GM19193 (cell line): ENCODE measurements around the gene IFI27L1.

Experiments
- POLR2A ChIP-seq: IDR thresholded peaks from 4 replicates; pipeline ENCODE4 v1.6.1; 2011; ENCODE audit not compliant: insufficient read depth, insufficient read length; ENCODE audit errors: extremely low read depth

The IFI27L1 gene

DNA sequence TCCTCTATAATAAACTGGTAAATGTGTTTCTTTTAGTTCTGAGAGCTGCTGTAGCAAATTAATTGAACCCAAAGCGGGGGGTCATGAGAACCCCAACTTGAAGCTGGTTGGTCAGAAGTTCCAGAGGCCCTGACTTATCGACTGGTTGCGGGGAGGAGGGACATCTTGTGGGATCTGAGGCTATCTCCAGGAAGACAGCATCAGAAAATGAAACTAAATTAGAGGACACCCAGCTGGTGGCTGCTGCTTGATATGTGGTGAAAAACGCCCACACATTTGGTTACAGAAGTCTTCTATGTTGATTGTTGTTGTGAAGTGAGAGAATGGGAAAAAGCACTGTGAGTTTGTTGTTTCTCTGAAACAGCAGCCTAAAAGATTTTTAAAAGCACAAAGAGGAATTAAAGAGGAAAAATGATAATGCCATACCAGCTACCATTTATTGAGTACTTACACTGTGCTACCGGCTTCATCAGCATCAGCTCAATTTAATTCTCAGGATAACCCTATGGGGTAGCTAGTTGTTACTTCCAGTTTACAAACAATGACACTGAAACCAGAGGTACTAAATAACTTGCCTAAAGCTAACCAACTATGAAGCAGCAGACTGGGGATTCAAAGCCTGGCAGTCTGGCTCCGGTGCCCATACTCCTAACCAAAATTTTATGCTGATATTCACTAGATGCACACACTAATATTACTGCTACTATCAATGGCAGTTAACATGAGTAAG, 24.4 kb upstream of the IFI27L1 start:
- TF ChIP-seq POLR2A, result no peak

- TF ChIP-seq POLR2A, result no peak
Measured at GRCh38 chr14:94058128-94058673, 22.9 kb upstream of the IFI27L1 start.

DNA sequence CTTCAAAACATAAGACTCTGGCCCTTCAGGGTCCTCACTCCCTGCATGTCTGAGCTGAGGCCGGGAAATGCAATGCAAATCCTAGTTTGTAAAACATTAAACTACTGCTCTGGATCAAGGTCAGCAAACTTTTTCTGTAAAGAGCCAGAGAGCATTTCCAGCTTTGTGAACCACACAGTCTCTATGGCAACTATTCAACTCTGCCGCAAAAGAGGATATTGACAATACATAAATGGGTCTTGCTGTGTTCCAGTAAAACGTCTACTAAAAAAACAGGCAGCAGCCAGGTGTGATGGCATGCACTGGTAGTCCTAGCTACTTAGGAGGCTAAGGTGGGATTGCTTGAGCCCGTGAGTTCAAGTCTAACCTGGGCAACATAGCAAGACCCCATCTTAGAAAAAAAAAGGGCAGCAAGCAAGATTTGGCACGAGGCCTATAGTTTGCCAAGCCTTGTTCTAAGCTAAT, 22.4 kb upstream of the IFI27L1 start:
- TF ChIP-seq POLR2A, result no peak

GRCh38 chr14:94059998-94060397, 21.1 kb upstream of the IFI27L1 start:
- no peak for TF ChIP-seq POLR2A

GRCh38 chr14:94062344-94062940, 18.7 kb upstream of the IFI27L1 start:
- TF ChIP-seq POLR2A, result no peak

DNA sequence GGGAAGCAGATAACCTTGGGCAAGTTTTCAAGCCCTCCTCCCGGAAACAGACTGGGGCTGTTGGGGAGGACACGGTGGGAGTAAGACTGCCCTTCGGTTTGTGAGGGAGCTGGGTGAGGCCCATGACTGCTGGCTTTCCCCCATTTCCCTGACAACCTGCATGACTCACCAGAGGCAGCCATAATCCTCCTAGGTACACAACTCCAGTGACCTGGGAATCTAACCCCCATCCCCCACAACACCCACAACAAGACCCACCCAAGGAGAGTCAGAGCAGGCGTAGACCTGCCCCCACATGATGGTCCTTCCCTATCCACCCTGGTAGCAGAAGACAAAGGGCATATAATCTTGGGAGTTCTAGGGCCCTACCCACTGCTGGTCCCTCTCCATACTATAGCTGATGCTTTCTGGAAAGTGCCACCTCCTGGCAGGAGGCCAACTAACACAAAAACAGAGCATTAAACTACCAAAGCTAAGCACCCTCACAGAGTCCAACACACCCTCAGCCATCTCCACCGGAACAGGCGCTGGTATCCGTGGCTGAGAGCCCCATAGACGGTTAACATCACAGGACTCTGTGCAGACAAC, 14.9 kb upstream of the IFI27L1 start:
- TF ChIP-seq POLR2A, result no peak

DNA sequence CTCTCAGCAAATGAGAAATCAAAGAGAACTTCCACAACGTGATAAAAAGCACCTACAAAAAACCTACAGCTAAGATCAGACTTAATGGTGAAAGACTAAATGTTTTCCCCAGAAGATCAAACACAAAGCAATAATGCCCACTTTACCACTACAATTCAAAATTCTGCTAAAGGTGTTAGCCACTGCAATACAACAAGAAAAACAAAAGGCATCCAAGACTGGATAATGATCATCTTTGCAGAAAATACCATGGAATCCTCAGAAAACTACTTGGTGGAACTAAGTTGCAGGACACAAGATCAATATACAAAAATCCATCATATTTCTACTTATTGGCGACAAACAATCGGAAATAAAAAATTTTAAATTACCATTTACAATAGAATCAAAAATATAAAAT, 6.6 kb upstream of the IFI27L1 start:
- no peak for TF ChIP-seq POLR2A

DNA sequence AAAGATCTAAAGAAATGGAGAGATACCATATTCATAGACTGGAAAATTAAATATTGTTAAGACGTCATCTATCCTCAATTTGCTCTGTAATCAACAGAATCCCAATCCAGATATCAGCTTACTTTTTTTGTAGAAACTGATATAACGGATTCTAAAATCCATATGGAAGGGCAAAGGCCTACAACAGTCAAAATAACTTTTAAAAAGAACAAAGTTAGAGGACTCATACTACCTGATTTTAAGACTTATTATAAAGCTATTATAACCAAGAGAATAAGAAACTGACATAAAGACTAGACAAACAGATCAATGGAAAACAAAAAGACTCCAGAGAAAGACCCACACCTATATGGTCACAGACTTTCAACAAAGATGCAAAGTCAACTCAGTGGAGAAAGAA, 6.1 kb upstream of the IFI27L1 start:
- TF ChIP-seq POLR2A, result no peak

GRCh38 chr14:94077111-94077821, 3.8 kb upstream of the IFI27L1 start:
- TF ChIP-seq POLR2A, result no peak

DNA sequence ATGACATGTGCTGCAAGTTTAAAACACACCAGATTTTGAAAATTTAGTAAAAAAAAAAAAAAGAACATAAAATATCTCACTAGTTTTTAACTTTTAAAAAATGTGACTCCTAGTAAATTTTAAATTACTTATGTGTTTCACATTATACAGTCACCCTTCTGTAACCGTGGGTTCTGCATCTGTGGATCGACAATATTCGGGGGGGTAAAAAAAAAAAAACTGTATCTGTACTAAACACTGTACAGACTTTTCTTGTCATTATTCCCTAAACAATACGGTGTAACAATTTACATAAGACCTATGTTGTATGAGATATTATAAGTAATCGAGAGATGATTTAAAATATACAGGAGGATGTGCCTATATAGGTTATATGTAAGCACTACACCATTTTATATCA, 3.3 kb upstream of the IFI27L1 start:
- no peak for TF ChIP-seq POLR2A

DNA sequence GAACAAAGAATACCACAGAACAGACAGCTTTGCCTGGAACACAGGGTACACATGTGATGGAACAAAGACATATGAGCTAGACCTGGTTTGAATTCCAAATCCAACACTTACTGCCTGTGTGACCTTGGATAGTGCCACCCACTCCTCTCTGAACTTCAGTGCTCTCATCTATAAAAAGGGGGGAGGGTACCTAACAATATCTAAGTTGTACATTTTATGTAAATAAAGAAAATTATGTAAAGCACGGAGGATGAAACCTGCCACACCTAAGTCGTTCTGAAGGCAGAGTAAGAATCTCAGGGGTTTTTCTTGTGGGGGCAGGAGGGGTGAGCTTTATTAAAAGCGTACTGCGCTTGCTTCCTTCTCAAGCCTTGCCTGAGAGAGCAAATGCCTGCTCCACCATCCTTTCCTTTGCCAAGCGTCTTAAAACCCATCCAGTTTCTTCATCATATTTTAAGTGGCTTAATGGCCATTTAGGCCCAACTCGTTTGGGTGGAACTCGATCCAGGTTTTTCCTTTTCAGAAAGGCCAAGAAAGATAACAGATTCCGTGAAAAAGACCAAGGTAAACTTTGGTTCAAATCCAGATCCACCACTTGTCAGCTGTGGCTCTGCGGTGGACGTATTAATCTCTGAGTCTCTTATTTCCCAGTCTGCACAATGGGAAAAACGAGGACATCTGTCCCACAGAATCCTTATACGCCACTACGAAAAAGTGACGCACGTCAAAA, 1.1 kb upstream of the IFI27L1 start:
- no peak for TF ChIP-seq POLR2A

- no peak for TF ChIP-seq POLR2A
Measured at GRCh38 chr14:94081386-94081820, 293 bp downstream of the IFI27L1 start.

- TF ChIP-seq POLR2A, result no peak
Measured at GRCh38 chr14:94087891-94088290, 6.8 kb downstream of the IFI27L1 start.

GRCh38 chr14:94088516-94088915, 7.4 kb downstream of the IFI27L1 start:
- TF ChIP-seq POLR2A, result no peak
